Calu3 (cell line): ENCODE results near the gene FAM107A. TPM values are rescaled to one million over a fixed set of nuclear protein-coding genes. Genes with fewer than 3 reads are reported as not detected.

ENCODE experiments used
- BruUV-seq: library from RNA; stranded (reverse); fragments of 400-500 nt; replicated peaks from 2 replicates; lab custom pipeline; 2021; lab: Mats Ljungman, UMichigan
- CTCF ChIA-PET: fragments of 300-600 bp; sonication (Branson Sonifier 250); formaldehyde crosslinking; loops from one replicate; lab custom pipeline; 2022; ENCODE audit warnings: antibody characterized with exemption; lab: Charles Lee
- DNase-seq: peaks from one replicate; pipeline ENCODE4 v3.0.0; 2022
- H3K27ac Mint-ChIP-seq: one replicate; pipeline ENCODE4 v1.8.0; 2022; ENCODE audit warnings: mixed read lengths; ENCODE audit not compliant: unreplicated experiment
- H3K27me3 Mint-ChIP-seq: one replicate; pipeline ENCODE4 v1.8.0; 2022; ENCODE audit warnings: mixed read lengths; ENCODE audit not compliant: unreplicated experiment
- H3K36me3 Mint-ChIP-seq: one replicate; pipeline ENCODE4 v1.8.0; 2022; ENCODE audit warnings: mild to moderate bottlenecking, moderate library complexity, mixed read lengths; ENCODE audit not compliant: insufficient read depth, unreplicated experiment
- H3K4me1 Mint-ChIP-seq: one replicate; pipeline ENCODE4 v1.8.0; 2022; ENCODE audit warnings: mild to moderate bottlenecking, low read depth, mixed read lengths; ENCODE audit not compliant: unreplicated experiment
- H3K4me3 Mint-ChIP-seq: one replicate; pipeline ENCODE4 v1.8.0; 2022; ENCODE audit warnings: mild to moderate bottlenecking, low read depth, moderate library complexity, mixed read lengths; ENCODE audit not compliant: unreplicated experiment
- H3K9me3 Mint-ChIP-seq: one replicate; pipeline ENCODE4 v1.8.0; 2022; ENCODE audit warnings: low read depth, mixed read lengths; ENCODE audit not compliant: unreplicated experiment
- intact Hi-C: fragments of 100-400 bp; cut with micrococcal nuclease; formaldehyde crosslinking; loops from one replicate; pipeline ENCODE4 v1.10.0; 2022; ENCODE audit not compliant: unreplicated experiment
- total RNA-seq: library from RNA; stranded (reverse); gene quantifications from 2 replicates; pipeline ENCODE4 v1.2.3, GENCODE V29; 2022
- TF ChIP-seq, protein P1 (sequence below): fragments of 200-600 bp; IDR thresholded peaks from one replicate; pipeline ENCODE4 v1.8.0; 2022; ENCODE audit warnings: antibody characterized with exemption; ENCODE audit not compliant: unreplicated experiment

FAM107A gene
- total RNA-seq, 1 experiment from 2014 or later = not detected

DNA sequence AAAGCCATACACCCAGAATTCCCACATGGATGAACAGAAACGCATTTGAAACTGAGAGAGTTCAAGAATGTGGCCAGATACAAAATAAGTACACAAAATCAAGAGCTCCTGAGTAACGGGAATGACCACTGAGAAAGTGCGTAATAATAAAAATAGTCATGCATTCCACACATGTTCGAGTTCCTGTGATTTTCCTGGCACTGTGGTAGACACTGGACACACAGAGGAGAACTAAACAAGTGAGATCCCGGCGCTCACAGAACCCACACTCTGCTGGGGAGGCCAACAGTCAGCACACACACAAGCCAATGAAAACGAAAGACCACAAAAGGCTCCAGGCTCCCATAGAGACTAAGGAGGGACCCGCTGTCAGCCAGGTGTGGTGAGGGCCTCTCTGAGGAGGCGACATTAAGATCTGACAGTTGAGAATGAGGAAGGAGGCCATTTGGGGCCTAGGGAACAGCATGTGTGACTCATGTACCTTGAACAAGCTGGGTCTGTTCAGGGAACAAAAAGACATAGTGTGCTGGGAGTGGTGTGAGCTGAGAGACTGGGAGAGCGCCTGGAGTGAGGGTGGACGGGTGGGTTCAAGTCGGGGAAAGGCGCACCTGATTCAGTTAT, 5.1 kb downstream of the FAM107A start:
- no peak for DNase-seq
- intact Hi-C loops = no loop called here
- CTCF ChIA-PET = interaction anchor here (8.2 kb wide), 1 partner anchor 57 kb away, joined by 66 read pairs; no protein-coding TSS in a partner anchor
- no peak overlapping the region for H3K27ac Mint-ChIP-seq
- no peak overlapping the region for H3K4me3 Mint-ChIP-seq
- H3K4me1 Mint-ChIP-seq = peaks cover 15% of the 10 kb centered on the region
- no TSS peak for BruUV-seq
- TF ChIP-seq, protein P1, sequence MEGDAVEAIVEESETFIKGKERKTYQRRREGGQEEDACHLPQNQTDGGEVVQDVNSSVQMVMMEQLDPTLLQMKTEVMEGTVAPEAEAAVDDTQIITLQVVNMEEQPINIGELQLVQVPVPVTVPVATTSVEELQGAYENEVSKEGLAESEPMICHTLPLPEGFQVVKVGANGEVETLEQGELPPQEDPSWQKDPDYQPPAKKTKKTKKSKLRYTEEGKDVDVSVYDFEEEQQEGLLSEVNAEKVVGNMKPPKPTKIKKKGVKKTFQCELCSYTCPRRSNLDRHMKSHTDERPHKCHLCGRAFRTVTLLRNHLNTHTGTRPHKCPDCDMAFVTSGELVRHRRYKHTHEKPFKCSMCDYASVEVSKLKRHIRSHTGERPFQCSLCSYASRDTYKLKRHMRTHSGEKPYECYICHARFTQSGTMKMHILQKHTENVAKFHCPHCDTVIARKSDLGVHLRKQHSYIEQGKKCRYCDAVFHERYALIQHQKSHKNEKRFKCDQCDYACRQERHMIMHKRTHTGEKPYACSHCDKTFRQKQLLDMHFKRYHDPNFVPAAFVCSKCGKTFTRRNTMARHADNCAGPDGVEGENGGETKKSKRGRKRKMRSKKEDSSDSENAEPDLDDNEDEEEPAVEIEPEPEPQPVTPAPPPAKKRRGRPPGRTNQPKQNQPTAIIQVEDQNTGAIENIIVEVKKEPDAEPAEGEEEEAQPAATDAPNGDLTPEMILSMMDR = no peak
- H3K9me3 Mint-ChIP-seq = peaks cover 6% of the 10 kb centered on the region
- H3K27me3 Mint-ChIP-seq = peaks cover 13% of the 10 kb centered on the region
- no peaks in the 10 kb centered on the region for H3K36me3 Mint-ChIP-seq

DNA sequence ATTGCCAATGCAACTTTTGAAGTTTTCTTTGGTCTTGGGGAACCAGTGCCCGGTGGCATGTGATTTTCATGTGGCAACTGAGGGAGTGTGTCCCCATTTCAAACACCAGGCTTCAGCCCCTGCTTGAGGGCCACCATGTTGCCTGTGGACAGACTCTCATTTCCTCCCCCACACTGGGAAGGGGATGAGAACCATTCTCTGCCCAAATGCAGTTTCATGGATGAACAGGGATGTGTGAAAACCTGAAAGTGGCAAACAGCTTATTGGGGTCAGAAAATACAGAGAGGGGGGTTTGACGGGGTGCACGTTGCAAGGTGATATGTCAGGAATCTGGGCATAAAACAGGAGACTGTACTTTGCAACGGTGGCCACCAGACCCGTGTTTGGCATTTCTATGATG, 6.3 kb downstream of the FAM107A start:
- no TSS peak for BruUV-seq
- TF ChIP-seq, protein P1 = no peak
- Mint-ChIP-seq H3K27me3 (peaks cover 13% of the 10 kb centered on the region), H3K4me3 (no peak overlapping the region), H3K27ac (no peak overlapping the region), H3K4me1 (peaks cover 15% of the 10 kb centered on the region), H3K9me3 (peaks cover 6% of the 10 kb centered on the region), H3K36me3 (no peaks in the 10 kb centered on the region)
- CTCF ChIA-PET = interaction anchor here (1.0 to 8.2 kb wide), 2 partner anchors 11 to 58 kb away, joined by 3 to 66 read pairs; no protein-coding TSS in a partner anchor
- intact Hi-C loops = no loop called here
- no peak for DNase-seq

DNA sequence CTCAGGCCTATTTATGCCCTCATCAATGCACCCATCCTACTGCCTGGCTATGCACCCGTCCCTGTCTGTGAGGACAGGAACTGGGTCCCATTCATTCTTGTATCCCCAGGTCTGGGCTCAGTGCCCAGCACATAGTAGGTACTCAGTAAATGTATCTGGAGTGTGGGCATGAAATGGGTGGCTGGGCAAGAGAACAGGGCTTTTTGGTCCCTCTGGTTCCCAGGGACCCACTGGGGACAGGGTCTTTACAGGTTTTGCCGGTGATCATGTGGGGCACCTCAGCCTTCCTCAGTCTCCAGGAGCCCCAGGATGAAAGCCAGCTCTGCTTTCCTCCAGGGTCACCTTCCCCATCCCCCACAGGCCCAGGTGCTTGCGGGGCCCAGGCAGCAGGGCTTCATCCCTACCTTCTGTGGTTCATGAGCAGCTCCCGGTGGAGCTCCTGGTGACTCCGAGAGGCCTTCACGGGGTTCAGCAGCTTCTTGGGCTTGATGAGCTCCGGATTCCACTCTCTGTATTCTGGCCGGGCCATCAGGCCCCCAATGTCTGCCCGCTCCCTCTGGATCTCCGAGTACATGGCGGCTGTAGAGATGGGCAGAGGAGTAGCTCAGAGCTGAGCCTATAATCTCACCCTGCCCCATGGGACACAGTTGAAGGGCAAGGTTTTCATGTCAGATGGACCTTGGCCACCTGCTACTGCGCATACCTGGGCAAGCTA, 7.7 kb downstream of the FAM107A start:
- intact Hi-C loops = loop anchor here (10.0 kb wide), 1 partner anchor 485 kb away; the partner anchor contains the start of gene CFAP20DC
- TF ChIP-seq, protein P1 = no peak
- no peak overlapping the region for H3K27ac Mint-ChIP-seq
- peaks cover 7% of the 10 kb centered on the region for H3K27me3 Mint-ChIP-seq
- peaks cover 6% of the 10 kb centered on the region for H3K9me3 Mint-ChIP-seq
- CTCF ChIA-PET = interaction anchor here (0.5 to 8.2 kb wide), 9 partner anchors 9 to 483 kb away, joined by 3 to 66 read pairs (median 3); no protein-coding TSS in a partner anchor
- peaks cover 23% of the 10 kb centered on the region for H3K4me1 Mint-ChIP-seq
- BruUV-seq = no TSS peak
- DNase-seq = no peak
- no peaks in the 10 kb centered on the region for H3K36me3 Mint-ChIP-seq
- peak overlapping the region; percentile 29 for H3K4me3 Mint-ChIP-seq

DNA sequence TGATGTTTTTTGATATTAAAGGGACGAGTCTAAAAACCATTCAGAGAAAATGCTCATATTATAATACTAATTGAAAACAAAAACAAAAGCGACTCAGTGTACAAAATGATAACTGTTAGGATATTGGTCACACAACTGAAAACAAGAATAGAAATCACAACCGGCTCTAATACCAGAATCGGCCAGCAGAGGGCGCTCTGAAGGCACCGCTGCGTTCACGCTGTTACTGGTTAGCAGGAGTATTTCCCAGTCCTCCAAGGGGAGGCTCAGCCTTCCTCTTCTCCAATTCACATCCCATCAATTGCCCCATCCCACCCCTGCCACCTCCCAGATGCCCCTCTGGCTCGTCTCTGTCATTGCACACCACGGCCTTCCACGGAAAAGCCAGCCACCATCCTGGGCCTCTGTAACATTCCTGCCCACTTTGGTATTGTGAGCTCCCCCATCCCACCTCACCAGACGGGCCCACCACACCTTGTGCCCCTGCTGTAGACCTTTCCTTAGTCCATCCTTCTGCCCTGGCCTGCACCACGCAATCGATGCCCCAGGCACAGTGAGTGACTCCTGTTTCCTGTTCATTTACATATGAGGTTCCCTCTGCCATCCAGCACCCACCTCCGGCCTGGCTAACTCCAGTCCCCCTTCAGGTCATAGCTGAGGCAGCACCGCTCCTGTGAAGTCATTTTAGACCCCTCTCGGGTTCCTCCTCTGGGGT, 8.5 kb downstream of the FAM107A start:
- CTCF ChIA-PET = interaction anchor here (0.5 to 8.2 kb wide), 12 partner anchors 8 to 484 kb away, joined by 3 to 66 read pairs (median 3); no protein-coding TSS in a partner anchor
- DNase-seq = peak; percentile 80
- no peak overlapping the region for H3K27ac Mint-ChIP-seq
- H3K36me3 Mint-ChIP-seq = no peaks in the 10 kb centered on the region
- TF ChIP-seq, protein P1 = peak; percentile 81
- peaks cover 30% of the 10 kb centered on the region for H3K4me1 Mint-ChIP-seq
- peaks cover 9% of the 10 kb centered on the region for H3K9me3 Mint-ChIP-seq
- H3K27me3 Mint-ChIP-seq = peaks cover under 1% of the 10 kb centered on the region
- intact Hi-C loops = loop anchor here (1.0 to 10.0 kb wide), 3 partner anchors 62 to 486 kb away; partner anchors contain the start of gene CFAP20DC
- BruUV-seq = no TSS peak
- H3K4me3 Mint-ChIP-seq = peak overlapping the region; percentile 29
